ENCODE measurements around the gene OVCA2.

GRCh38 chr17:2040219-2040827 lies 1.5 kb upstream of the OVCA2 start:
- TF ChIP-seq CTCF (IDR thresholded peaks at IDR 0.05 in 2 of 3, conservative IDR thresholded peaks at IDR 0.05 in 1 of 3; ENCODE audit: borderline replicate concordance in 1 of 3, insufficient read depth in 1 of 3, low read depth in 2 of 3, low read length in 2 of 3) (no peak), CEBPB (IDR thresholded peaks at IDR 0.05; ENCODE audit: low read depth) (no peak), ZFX (IDR thresholded peaks at IDR 0.05) (no peak), SIN3A (IDR thresholded peaks at IDR 0.05; ENCODE audit: low read depth) (no peak)

Data from HCT116 (cell line).